Body of pancreas (tissue), 4 donors: Measurements from ENCODE around the gene OSCP1. TPM values are rescaled to one million over a fixed set of nuclear protein-coding genes. Genes with fewer than 3 reads are reported as not detected.
"Not testable (repeated sequence)": the region's sequence is repeated elsewhere in the genome, so short reads cannot be mapped to it uniquely, and the experiment has no call there.

ENCODE experiments used
- ATAC-seq: fragments of 150-250 bp; one replicate; pipeline ENCODE4 v1.9.1; 2016
- DNase-seq, 4 donors: peaks; one replicate each; pipeline ENCODE4 v3.0.0-alpha.2; 2019
- H3K27ac ChIP-seq, 4 donors: fragments of 200-600 bp; sonication (generic); 1 replicate in 3 of 4; 2 replicates in 1 of 4; pipeline versions ENCODE4 v1.5.1 to v1.6.1; 2016 to 2019; ENCODE audit warnings: mild to moderate bottlenecking in 1 of 4, mixed read lengths in 1 of 4, moderate library complexity in 1 of 4
- H3K27me3 ChIP-seq, 2 donors: fragments of 200-600 bp; sonication (generic); one replicate each; pipeline ENCODE4 v1.6.0; 2016; ENCODE audit warnings: mild to moderate bottlenecking in 1 of 2
- H3K36me3 ChIP-seq, 2 donors: fragments of 200-600 bp; sonication (generic); replicated peaks in 1 of 2; 2 replicates each; pipeline ENCODE4 v1.5.1; 2016; ENCODE audit warnings: low read depth in 2 of 2; ENCODE audit not compliant: insufficient read depth in 1 of 2
- H3K4me1 ChIP-seq: fragments of 200-600 bp; sonication (generic); one replicate; pipeline ENCODE4 v1.6.0; 2016
- H3K4me3 ChIP-seq, 2 donors: fragments of 200-600 bp; sonication (generic); 1 replicate in 1 of 2; 2 replicates in 1 of 2; pipeline ENCODE4 v1.5.1; 2016 to 2019
- H3K9me3 ChIP-seq, 3 donors: fragments of 200-600 bp; sonication (generic); 1 replicate in 2 of 3; 2 replicates in 1 of 3; pipeline ENCODE4 v1.5.1; 2016
- POLR2A ChIP-seq, 3 donors: fragments of 450-650 bp; IDR thresholded peaks; one replicate each; pipeline ENCODE4 v1.6.1; 2016; ENCODE audit warnings: antibody characterized with exemption in 3 of 3, mild to moderate bottlenecking in 2 of 3
- WGBS, 2 donors: methylation state at CpG; one replicate each; pipeline ENCODE4 v1.1.5; 2017; 5-methylcytosine and 5-hydroxymethylcytosine counted together
- intact Hi-C: fragments of 100-400 bp; cut with DNase I; formaldehyde crosslinking; loops from one replicate; pipeline ENCODE4 v1.15.1; 2023
- total RNA-seq, 2 donors: library from RNA; depleted of rRNA; stranded (reverse); fragments of >200 nt; gene quantifications; one replicate each; pipeline ENCODE4 v1.1.0, GENCODE V29; 2016
- TF ChIP-seq, protein P1 (sequence below), 7 experiments: fragments of 450-650 bp in 4 of 7; fragments of 200-600 bp in 3 of 7; sonication (generic) in 3 of 7; IDR thresholded peaks; one replicate each; pipeline ENCODE4 v1.5.1; 2016 to 2019; ENCODE audit warnings: antibody characterized with exemption in 7 of 7

The OSCP1 gene
- total RNA-seq, 2 donors from 2014 or later = 2.0 to 3.9 TPM

DNA sequence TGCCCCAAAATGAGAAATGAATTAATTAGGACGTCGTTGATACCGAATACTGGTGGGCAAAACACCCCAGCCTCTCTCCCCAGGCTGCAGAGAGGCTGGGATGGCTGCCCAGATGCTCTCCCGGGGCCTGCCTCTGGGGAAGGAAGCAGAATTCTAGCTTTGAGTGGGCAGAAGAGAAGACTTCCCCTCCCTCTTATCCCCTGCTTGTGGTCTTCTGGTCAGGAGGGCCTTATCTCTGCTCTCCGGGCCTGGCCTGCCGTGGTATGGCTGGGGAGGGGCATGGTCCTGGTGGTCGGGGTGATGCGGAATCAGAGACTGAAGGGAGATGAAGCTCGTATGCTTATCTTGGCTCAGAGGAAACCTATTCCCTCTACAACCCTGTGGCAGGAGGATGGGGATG, 42.2 kb upstream of the OSCP1 start:
- no peak overlapping the region for H3K4me3 ChIP-seq
- TF ChIP-seq, protein P1, sequence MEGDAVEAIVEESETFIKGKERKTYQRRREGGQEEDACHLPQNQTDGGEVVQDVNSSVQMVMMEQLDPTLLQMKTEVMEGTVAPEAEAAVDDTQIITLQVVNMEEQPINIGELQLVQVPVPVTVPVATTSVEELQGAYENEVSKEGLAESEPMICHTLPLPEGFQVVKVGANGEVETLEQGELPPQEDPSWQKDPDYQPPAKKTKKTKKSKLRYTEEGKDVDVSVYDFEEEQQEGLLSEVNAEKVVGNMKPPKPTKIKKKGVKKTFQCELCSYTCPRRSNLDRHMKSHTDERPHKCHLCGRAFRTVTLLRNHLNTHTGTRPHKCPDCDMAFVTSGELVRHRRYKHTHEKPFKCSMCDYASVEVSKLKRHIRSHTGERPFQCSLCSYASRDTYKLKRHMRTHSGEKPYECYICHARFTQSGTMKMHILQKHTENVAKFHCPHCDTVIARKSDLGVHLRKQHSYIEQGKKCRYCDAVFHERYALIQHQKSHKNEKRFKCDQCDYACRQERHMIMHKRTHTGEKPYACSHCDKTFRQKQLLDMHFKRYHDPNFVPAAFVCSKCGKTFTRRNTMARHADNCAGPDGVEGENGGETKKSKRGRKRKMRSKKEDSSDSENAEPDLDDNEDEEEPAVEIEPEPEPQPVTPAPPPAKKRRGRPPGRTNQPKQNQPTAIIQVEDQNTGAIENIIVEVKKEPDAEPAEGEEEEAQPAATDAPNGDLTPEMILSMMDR (IDR thresholded peaks at IDR 0.05) = no peak
- TF ChIP-seq POLR2A (IDR thresholded peaks at IDR 0.05) = no peak
- H3K9me3 ChIP-seq = no peaks in the 10 kb centered on the region
- 38 to 64% methylated on average over 7 to 9 of the region's 9 CpGs for WGBS, 2 donors
- H3K27ac ChIP-seq = no peak overlapping the region
- ATAC-seq (no peak), DNase-seq (no peak)
- H3K36me3 ChIP-seq = no peaks in the 10 kb centered on the region
- H3K4me1 ChIP-seq = peaks cover 3% of the 10 kb centered on the region
- intact Hi-C loops = no loop called here
- H3K27me3 ChIP-seq = no peaks in the 10 kb centered on the region

DNA sequence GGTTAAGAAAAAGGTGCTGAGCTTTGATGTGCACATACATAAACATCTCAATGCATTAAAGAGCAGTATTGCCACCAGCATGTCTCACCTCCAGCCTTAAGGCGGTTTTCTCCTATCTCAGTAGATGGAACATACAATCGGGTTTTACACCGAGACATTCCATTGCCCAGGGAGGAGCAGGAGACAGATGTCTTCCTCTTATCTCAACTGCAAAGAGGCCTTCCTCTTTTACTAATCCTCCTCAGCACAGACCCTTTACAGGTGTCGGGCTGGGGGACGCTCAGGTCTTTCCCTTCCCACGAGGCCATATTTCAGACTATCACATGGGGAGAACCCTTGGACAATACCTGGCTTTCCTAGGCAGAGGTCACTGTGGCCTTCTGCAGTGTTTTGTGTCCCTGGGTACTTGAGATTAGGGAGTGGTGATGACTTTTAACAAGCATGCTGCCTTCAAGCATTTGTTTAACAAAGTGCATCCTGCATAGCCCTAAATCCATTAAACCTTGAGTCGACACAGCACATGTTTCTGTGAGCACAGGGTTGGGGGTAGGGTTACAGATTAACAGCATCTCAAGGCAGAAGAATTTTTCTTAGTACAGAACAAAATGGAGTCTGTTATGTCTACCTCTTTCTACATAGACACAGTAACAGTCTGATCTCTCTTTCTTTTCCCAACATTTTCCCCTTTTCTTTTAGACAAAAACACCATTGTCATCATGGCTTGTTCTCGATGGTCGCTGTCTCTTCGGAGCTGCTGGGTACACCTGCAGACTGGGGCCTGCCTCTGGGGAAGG, 39.2 kb upstream of the OSCP1 start:
- WGBS, 2 donors = 58 to 69% methylated on average over 10 of the region's 10 CpGs
- DNase-seq, H3K9me3 ChIP-seq, ATAC-seq, H3K36me3 ChIP-seq, intact Hi-C loops, H3K27ac ChIP-seq, H3K27me3 ChIP-seq, H3K4me3 ChIP-seq: not testable (repeated sequence)
- peaks cover 16% of the 10 kb centered on the region for H3K4me1 ChIP-seq

DNA sequence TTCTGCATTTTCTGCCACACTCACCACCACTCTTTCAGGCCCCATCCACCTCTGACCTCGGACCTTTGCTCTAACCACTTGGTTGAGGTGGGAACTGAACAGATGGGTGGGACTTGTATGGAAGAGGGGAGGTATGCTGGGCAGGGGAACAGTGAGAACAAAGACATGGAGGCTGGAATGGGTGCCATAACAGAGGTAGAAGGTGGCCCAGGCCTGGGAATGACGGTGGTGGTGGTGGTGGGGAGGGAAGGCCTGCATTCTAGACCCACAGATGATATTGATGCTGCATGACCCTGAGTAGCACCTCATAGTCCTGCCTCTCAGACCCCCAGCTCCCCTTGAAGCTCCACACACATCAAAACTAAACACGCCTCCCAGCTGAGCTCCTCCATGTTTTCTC, 37.7 kb upstream of the OSCP1 start:
- WGBS, 2 donors = 80 to 86% methylated on average over 3 of the region's 3 CpGs
- no peak for TF ChIP-seq POLR2A (IDR thresholded peaks at IDR 0.05)
- TF ChIP-seq, protein P1 (IDR thresholded peaks at IDR 0.05) = no peak
- Histone ChIP-seq H3K4me1 (peaks cover 16% of the 10 kb centered on the region), H3K27ac (no peak overlapping the region), H3K9me3 (no peaks in the 10 kb centered on the region), H3K27me3 (no peaks in the 10 kb centered on the region), H3K36me3 (no peaks in the 10 kb centered on the region), H3K4me3 (no peak overlapping the region)
- intact Hi-C loops = no loop called here
- DNase-seq (no peak), ATAC-seq (no peak)

DNA sequence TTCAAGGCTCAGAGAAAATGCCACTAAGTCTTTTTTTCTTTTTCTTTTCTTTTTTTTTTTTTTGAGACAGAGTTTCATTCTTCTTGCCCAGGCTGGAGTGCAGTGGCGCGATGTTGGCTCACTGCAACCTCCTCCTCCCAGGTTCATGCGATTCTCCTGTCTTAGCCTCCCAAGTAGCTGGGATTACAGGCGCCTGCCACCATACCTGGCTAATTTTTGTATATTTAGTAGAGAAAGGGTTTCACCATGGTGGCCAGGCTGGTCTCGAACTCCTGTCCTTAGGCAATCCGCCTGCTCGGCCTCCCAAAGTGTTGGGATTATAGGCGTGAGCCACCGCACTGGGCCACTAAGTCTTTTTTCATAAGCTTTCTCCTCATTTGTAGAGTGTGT, 37.1 kb upstream of the OSCP1 start:
- intact Hi-C loops, H3K9me3 ChIP-seq, H3K27me3 ChIP-seq, DNase-seq, ATAC-seq, H3K36me3 ChIP-seq, H3K4me3 ChIP-seq: not testable (repeated sequence)
- Histone ChIP-seq H3K27ac (peak overlapping the region in 3 of 4 donors; percentile 17 to 79 (median 63)), H3K4me1 (peaks cover 16% of the 10 kb centered on the region)
- 96 to 99% methylated on average over 9 of the region's 9 CpGs for WGBS, 2 donors

DNA sequence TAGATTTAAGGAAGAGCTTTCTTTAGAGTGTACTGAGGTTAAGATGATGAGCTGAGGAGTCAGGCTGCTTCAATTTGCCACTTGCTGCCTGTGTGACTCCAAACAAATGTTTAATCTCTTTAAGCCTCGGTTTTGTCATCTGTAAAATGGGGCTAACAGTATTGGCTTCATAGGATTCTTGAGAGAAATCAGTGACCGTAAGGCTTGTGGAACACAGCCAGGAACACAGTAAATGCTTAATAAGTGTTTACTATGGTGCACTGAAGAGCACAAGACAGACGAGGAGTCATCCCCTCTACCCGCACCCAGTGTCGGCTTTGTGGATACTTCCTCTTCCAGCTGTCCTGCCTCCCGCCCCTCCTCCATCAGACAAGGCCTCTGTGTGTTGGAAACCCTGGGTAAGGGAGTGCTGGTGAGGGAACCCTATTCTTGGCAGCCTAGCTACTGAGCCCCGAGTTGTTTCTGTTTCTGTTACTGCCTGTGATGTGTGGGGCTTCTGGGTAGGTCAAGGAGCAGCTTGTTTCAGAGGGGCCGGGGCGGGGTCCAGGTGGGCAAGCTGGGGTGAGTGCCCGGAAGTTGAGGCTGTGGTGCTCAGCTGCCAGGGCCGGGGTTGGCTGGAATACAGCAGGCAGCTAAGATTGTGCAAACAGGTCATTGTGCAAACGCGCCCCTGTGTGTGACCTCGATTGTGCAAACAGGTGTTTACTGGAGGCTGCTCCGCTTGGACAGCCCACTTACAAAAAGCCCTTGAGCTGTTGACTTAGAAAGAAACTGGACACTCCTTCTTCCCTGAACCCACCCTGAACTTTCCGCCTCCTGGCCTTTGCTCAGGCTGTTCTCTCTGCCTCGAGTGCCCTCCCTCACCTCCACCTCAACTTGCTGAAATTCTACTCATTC, 36.4 kb upstream of the OSCP1 start:
- ATAC-seq (peak; percentile 90), DNase-seq (peak; percentile 77 to 91 (median 88))
- H3K4me1 ChIP-seq = peaks cover 16% of the 10 kb centered on the region
- no peaks in the 10 kb centered on the region for H3K36me3 ChIP-seq
- peak overlapping the region; percentile 9 to 79 (median 40) for H3K27ac ChIP-seq
- no peaks in the 10 kb centered on the region for H3K27me3 ChIP-seq
- no peaks in the 10 kb centered on the region for H3K9me3 ChIP-seq
- 26 to 43% methylated on average over 13 to 17 of the region's 17 CpGs for WGBS, 2 donors
- intact Hi-C loops = no loop called here
- TF ChIP-seq, protein P1 (IDR thresholded peaks at IDR 0.05) = no peak
- TF ChIP-seq POLR2A (IDR thresholded peaks at IDR 0.05) = peak in 1 of 3 donors; percentile 20
- no peak overlapping the region for H3K4me3 ChIP-seq
